ENCODE data around the gene PAK1IP1.
"Not testable (repeated sequence)": the region's sequence is repeated elsewhere in the genome, so short reads cannot be mapped to it uniquely, and the experiment has no call there.

The PAK1IP1 gene

DNA sequence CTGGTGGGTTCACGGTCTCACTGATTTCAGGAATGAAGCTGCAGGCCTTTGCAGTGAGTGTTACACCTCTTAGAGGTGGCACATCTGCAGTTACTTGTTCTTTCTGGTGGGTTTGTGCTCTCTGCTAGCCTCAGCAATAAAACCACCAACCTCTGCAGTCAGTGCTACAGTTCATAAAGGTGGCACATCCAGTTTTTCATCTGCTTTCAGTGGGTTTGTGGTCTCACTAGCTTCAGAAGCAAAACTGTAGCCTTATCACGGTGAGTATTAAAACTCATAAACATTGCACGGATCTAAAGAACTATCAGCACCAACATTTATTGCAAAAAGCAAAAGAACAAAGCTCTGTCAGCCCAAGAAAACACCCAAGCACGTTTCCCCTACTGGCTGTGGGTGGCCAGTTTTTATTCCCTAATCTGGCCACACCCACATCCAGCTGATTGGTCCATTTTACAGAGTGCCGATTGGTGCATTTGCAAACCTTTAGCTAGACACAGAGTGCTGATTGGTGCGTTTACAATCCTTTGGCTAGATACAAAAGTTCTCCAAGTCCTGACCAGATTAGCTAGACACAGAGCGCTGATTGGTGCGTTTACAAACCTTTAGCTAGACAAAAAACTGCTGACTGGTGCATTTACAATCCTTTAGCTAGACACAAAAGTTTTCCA, 24.7 kb downstream of the PAK1IP1 start:
- no peak for TF ChIP-seq CTCF (IDR thresholded peaks at IDR 0.05)
- Histone ChIP-seq H3K79me2 (peaks cover 5% of the 10 kb centered on the region), H3K4me1 (peaks cover 8% of the 10 kb centered on the region), H3K9ac (no peak overlapping the region), H3K4me3 (ENCODE audit: low read depth, low read length) (no peak overlapping the region), H3K27ac (peak overlapping the region; percentile 64), H3K4me2 (ENCODE audit: low read length) (no peak overlapping the region), H2AFZ (peak overlapping the region; percentile 88), H3K9me3 (ENCODE audit: control insufficient read depth, low read length) (no peaks in the 10 kb centered on the region), H3K27me3 (ENCODE audit: control insufficient read depth, insufficient read depth, low read length) (no peaks in the 10 kb centered on the region), H3K36me3 (ENCODE audit: control insufficient read depth, insufficient read depth, low read length) (no peaks in the 10 kb centered on the region)

DNA sequence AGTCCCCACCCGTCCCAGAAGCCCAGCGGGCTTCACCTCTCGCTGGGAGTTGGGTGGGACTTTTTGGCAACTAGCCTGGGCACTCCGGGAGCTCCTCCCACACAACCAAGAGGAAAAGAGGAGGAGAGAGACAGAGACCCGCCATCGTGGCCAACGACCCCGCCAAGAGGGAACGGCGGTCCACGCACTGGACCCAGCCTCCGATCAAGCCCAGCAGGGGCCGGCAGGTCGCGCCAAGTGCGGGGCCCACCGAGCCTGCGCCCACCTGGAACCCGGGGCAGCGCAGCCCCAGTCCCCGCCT, 25.1 kb downstream of the PAK1IP1 start:
- Histone ChIP-seq H3K36me3 (ENCODE audit: control insufficient read depth, insufficient read depth, low read length) (no peaks in the 10 kb centered on the region), H3K4me2 (ENCODE audit: low read length) (no peak overlapping the region), H3K9ac (no peak overlapping the region), H2AFZ (peak overlapping the region; percentile 88), H3K4me1 (peaks cover 9% of the 10 kb centered on the region), H3K27me3 (ENCODE audit: control insufficient read depth, insufficient read depth, low read length) (no peaks in the 10 kb centered on the region), H3K27ac (peak overlapping the region; percentile 64), H3K4me3 (ENCODE audit: low read depth, low read length) (no peak overlapping the region), H3K9me3 (ENCODE audit: control insufficient read depth, low read length) (no peaks in the 10 kb centered on the region), H3K79me2 (peaks cover 5% of the 10 kb centered on the region)
- TF ChIP-seq CTCF (IDR thresholded peaks at IDR 0.05), result no peak

- no peak overlapping the region for H3K4me2 ChIP-seq (ENCODE audit: low read length)
- no peak overlapping the region for H3K9ac ChIP-seq
- H3K27ac ChIP-seq, result peak overlapping the region; percentile 64
- H3K79me2 ChIP-seq, result peaks cover 5% of the 10 kb centered on the region
- H3K27me3 ChIP-seq (ENCODE audit: control insufficient read depth, insufficient read depth, low read length), result no peaks in the 10 kb centered on the region
- H2AFZ ChIP-seq, result peak overlapping the region; percentile 88
- H3K9me3 ChIP-seq (ENCODE audit: control insufficient read depth, low read length), result no peaks in the 10 kb centered on the region
- peaks cover 9% of the 10 kb centered on the region for H3K4me1 ChIP-seq
- H3K36me3 ChIP-seq (ENCODE audit: control insufficient read depth, insufficient read depth, low read length), result no peaks in the 10 kb centered on the region
- H3K4me3 ChIP-seq (ENCODE audit: low read depth, low read length), result no peak overlapping the region
- no peak for TF ChIP-seq CTCF (IDR thresholded peaks at IDR 0.05)
Measured at GRCh38 chr6:10720265-10720959, 25.6 kb downstream of the PAK1IP1 start.

DNA sequence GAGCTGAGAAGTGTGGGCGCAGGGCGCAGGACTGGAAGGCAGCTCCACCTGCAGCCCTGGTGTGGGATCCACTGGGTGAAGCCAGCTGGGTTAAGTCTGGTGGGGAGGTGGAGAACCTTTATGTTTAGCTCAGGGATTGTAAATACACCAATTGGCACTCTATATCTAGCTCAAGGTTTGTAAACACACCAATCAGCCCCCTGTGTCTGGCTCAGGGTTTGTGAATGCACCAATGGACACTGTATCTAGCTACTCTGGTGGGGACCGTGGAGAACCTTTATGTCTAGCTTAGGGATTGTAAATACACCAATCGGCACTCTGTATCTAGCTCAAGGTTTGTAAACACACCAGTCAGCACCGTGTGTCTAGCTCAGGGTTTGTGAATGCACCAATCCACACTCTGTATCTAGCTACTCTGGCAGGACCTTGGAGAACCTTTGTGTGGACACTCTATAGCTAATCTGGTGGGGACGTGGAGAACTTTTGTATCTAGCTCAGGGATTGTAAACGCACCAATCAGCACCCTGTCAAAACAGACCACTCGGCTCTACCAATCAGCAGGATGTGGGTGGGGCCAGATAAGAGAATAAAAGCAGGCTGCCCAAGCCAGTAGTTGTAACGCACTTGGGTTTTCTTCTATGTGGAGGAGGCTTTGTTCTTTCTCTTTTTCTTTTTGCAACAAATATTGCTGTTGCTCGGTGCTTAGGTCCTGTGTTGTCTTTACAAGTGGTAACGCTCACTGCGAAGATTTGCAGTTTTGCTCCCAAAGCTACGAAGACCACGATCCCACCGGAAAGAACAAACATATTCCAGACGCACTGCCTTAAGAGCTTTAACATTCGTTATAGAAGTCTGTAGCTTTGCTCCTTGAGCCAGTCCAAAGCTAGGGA, 26.4 kb downstream of the PAK1IP1 start:
- not testable (repeated sequence) for H3K9me3 ChIP-seq (ENCODE audit: control insufficient read depth, low read length); H3K4me1 ChIP-seq; H3K36me3 ChIP-seq (ENCODE audit: control insufficient read depth, insufficient read depth, low read length); H3K9ac ChIP-seq; H3K27me3 ChIP-seq (ENCODE audit: control insufficient read depth, insufficient read depth, low read length); H3K4me3 ChIP-seq (ENCODE audit: low read depth, low read length); H3K4me2 ChIP-seq (ENCODE audit: low read length); H3K79me2 ChIP-seq
- peak overlapping the region; percentile 88 for H2AFZ ChIP-seq
- H3K27ac ChIP-seq, result peak overlapping the region; percentile 64

All from parathyroid adenoma (tissue), 2 donors.